ENCODE results near the gene DLG4.

Gene DLG4

GRCh38 chr17:7141824-7142223 is 77.8 kb downstream of the DLG4 start:
- DNase-seq: no peak

- no peak for DNase-seq
These were observed 80.2 kb downstream of the DLG4 start for GRCh38 chr17:7139400-7139799.

- DNase-seq: no peak
These were observed 80.7 kb downstream of the DLG4 start for GRCh38 chr17:7138800-7139381.

GRCh38 chr17:7137171-7137943 is 82.3 kb downstream of the DLG4 start:
- no peak for DNase-seq
